MM.1S (cell line): ENCODE results near the gene C2orf69.

Source experiments
- CTCF ChIP-seq: fragments of 300-600 bp; sonication (generic); IDR thresholded peaks from 2 replicates; pipeline ENCODE4 v1.5.1; 2016; ENCODE audit warnings: antibody characterized with exemption, low read length, mixed read lengths
- EZH2 ChIP-seq: fragments of 300-600 bp; sonication (generic); optimal IDR thresholded peaks from 2 replicates; pipeline ENCODE3; 2017; ENCODE audit warnings: low read depth, mild to moderate bottlenecking, antibody characterized with exemption, low read length, mixed read lengths
- EZH2phosphoT487 ChIP-seq: fragments of 300-600 bp; sonication (generic); IDR thresholded peaks from 2 replicates; pipeline ENCODE4 v1.6.1; 2018; ENCODE audit warnings: antibody characterized with exemption, low read length

GRCh38 chr2:199870581-199870980, 40.5 kb upstream of the C2orf69 start:
- TF ChIP-seq CTCF (no peak), EZH2phosphoT487 (no peak), EZH2 (no peak)
